ACHN (cell line): Measurements from ENCODE around the gene GMEB2.

Experiments used
- DNase-seq: peaks from one replicate; pipeline ENCODE4 v3.0.0-alpha.2; 2015
- in situ Hi-C: cut with HindIII; loops from 2 replicates; pipeline ENCODE4 v1.10.0; 2017; ENCODE audit warnings: low sequenced_read_pairs, low pct_ligation_motif_present, low pct_unique_long_range_greater_than_20kb

GMEB2 gene

DNA sequence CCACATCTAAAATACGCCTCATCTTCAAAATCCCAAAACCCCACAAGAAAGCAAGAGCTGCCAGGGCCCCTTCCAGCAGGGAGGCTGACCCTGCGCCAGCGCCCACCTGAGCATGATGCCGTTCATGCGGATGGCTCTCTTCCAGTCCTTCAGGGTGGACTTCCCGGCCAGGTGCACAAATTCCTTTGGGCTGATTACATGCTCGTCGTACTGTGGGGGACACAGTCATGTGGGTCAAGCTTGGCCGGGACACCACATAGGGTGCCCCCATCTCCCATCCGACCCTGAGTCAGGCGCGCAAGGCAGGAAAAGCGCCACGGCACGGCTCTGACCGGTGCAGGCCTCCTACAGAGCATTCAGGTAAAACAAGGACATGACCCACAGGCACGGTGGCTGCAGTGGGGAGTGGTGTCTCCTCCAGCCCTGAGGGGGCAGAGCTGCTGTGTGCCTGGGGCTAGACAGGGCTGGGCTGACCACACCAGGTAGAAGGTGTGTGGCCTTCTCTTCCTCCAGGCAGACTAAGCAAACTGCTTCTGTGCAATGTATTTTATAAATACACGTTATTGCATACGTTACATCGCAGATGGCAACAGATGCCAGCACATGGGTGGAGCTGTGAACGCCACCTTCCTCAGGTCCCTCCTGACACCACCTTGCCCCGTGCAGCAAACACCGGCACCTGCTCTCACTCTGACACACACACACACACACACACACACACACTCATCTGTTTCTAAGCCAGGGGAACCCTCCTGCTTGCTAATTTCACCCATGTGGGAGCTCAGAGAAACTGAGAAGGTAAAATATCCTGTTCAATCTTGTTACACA lies 29.0 kb downstream of the GMEB2 start:
- DNase-seq, result no peak
- in situ Hi-C loops, result loop anchor here (25.0 kb wide), 1 partner anchor 264 kb away; the partner anchor contains the start of genes ABHD16B and TPD52L2

DNA sequence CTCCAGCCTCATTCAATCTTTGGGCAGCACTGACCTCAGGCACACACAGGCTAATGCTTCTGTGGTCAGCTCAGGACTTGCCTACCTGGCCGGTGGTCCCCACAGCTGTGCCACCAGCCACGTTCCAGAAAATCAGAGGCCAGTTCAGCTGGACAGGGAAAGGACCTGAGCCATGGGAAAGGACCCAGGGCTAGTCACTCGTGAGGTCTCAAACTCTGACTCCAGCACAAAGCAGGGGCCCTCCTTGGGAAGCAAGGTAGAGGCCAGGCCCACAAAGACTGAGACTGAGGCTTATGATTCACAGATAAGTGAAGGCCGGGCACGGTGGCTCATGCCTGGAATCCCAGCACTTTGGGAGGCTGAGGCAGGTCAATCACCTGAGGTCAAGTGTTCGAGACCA lies 30.5 kb downstream of the GMEB2 start:
- no peak for DNase-seq
- in situ Hi-C loops, result loop anchor here (25.0 kb wide), 1 partner anchor 266 kb away; the partner anchor contains the start of genes ABHD16B and TPD52L2

DNA sequence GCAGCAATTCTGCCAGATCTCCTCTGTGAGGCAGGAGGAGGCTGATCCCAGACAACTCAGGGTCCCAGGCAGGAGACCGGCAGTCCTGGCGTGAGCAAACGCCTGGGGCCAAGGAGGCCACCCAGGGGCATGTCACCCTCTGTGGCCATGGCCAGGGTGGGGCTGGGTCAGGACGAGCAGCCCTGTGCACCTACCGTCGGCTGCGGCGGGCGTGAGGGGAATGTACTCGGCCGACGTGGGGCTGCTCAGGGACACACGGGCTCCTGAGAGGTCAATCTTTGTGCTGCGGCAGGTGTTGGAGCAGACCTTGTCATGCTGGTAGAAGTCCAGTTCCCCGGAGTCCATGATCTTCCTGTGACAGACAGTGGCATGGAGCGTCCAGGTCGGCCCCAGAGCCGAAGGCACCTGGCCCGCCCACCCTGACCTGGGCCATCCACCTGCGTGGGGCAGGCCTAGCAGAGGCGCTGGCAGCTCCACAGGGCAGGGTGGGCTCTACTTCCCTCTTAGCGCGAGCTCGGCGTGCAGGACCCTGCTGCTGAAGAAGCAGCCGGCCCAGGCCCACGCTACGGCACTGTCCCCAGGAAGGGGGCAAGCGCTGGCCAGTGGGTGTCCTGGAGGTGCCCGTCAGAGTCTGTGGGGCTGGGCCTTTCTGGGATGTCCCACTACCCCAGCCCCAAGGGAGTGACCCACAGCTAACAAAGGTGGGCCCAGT lies 31.3 kb downstream of the GMEB2 start:
- no peak for DNase-seq
- in situ Hi-C loops, result loop anchor here (25.0 kb wide), 1 partner anchor 267 kb away; the partner anchor contains the start of genes ABHD16B and TPD52L2

DNA sequence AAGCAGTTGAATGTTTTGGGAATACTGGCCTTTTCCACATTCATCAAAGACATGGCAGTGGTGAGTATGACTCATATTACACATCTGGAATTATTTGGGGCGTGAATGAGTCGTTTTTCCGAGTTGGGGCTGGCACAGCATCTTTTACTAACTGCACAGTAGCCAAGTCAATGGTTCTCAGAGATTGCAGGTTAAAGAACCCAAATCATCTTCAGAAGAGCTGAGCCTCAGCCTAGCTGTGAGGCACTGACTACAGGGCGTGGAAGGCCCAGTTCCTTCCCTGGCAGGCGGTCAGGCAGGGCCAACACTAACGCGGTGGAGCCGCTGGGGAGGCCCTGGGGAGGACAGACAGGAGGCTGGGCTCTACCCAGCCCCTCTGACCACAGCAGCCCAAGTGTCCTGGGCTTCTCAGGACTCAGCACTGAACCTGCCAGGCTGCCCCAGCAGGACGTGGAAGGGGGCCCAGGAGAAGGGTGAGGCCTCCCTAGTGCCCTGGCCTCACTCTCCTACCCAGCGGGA lies 32.8 kb downstream of the GMEB2 start:
- DNase-seq, result no peak
- in situ Hi-C loops, result loop anchor here (25.0 kb wide), 1 partner anchor 268 kb away; the partner anchor contains the start of genes ABHD16B and TPD52L2

DNA sequence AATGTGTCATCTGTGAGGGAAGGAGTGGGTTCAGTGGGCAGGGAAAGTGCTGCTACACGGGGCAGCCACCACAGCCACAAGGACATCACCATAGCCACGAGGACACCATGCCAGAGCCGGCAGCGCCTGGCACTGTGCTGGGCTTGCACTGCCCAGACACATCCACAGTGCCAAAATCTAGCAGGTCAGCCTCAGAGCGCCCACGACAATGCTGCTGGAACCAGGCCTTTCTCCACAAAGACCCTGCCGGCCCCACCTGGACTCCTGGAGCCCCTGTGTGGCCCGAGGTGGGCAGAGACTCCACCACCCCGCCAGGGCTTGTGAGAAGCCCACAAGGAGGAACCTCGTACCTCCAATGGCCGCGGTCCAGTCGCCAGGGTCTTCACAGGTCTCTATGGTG lies 34.2 kb downstream of the GMEB2 start:
- DNase-seq, result no peak
- in situ Hi-C loops, result loop anchor here (25.0 kb wide), 1 partner anchor 270 kb away; the partner anchor contains the start of genes ABHD16B and TPD52L2

DNA sequence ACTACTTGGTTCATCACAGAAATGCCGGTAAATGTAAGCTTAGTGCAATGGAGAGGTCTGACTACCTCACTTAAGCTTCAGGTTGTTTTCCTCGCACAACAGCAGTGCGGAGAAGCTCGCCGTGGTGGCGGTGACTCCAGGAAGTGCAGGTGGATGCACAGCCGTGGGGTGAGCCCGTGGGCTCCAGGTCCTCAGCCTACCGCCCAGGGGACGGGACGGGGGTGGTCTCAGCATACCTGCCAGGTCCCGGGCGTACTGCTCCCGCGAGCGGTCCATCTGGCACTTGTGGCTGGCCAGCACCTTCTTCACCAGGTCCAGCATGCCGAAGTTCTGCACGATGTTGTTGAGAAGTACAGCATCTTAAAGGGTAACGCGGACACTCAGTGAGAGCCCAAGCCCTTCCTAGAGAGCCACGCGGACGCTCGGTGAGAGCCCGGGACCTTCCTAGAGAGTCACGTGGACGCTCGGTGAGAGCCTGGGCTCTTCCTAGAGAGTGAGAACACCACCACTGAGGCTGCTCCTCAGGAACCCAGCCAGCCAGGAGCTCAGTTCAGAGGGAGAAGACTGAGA lies 35.0 kb downstream of the GMEB2 start:
- no peak for DNase-seq
- in situ Hi-C loops, result loop anchor here (25.0 kb wide), 1 partner anchor 270 kb away; the partner anchor contains the start of genes ABHD16B and TPD52L2

DNA sequence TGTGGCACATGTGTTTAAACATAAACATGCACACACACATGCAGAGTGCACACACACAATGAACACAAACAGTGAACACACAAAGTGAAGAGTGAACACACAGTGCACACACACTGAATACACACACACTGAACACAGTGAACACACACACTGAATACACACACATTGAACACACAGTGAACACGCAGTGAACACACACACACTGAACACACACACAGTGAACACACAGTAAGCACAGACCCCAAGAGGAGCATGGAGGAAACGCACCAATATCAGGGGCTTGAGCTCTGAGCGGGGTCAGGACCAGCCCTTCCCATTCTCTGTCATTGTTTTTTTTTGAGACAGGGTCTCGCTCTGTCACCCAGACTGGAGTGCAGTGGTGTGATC lies 35.8 kb downstream of the GMEB2 start:
- no peak for DNase-seq
- in situ Hi-C loops, result loop anchor here (25.0 kb wide), 1 partner anchor 271 kb away; the partner anchor contains the start of genes ABHD16B and TPD52L2

DNA sequence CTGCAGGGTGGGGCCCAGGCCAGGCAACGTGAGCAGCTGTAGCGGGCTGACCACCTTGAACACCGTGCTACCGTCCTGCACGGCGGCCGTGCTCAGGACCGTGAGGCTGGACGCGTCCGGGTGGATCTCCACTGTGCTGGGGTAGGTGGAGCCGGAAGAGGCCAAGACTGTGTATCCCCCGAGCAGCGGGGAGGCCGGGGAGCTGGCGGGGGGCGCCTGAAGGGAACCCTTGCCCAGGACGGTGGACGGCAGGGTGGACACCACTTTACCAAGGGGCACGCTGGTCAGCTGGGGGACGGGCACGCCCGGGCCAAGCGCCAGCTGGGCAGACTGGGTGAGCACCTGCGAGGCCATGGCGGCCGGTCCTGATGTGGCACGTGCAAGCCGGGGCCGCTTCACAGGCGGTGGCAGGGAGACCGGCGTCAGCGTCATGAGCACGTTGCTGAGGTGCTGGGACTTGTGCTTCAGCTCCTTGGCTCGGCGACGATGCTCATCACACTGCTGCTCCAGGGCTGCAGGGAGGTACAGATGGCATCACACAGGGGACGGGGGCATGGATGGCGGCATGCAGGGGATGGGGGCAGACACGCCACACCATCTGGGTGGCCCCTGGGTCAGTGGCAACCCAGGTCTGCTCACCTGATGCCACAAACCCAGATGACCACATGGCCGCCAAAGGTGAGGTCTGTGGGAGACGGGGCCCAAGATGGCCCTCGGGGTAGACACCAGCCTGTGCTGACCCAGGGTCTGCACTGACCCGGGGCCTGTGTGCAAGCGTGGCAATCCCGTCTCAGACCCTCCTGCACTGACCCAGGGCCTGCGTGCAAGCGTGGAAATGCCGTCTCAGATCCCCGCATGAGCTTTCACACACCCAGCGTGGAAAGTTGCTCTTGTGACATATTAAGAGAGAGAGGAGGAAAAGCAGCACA lies 36.4 kb downstream of the GMEB2 start:
- in situ Hi-C loops, result loop anchor here (25.0 kb wide), 1 partner anchor 272 kb away; the partner anchor contains the start of genes ABHD16B and TPD52L2
- no peak for DNase-seq

DNA sequence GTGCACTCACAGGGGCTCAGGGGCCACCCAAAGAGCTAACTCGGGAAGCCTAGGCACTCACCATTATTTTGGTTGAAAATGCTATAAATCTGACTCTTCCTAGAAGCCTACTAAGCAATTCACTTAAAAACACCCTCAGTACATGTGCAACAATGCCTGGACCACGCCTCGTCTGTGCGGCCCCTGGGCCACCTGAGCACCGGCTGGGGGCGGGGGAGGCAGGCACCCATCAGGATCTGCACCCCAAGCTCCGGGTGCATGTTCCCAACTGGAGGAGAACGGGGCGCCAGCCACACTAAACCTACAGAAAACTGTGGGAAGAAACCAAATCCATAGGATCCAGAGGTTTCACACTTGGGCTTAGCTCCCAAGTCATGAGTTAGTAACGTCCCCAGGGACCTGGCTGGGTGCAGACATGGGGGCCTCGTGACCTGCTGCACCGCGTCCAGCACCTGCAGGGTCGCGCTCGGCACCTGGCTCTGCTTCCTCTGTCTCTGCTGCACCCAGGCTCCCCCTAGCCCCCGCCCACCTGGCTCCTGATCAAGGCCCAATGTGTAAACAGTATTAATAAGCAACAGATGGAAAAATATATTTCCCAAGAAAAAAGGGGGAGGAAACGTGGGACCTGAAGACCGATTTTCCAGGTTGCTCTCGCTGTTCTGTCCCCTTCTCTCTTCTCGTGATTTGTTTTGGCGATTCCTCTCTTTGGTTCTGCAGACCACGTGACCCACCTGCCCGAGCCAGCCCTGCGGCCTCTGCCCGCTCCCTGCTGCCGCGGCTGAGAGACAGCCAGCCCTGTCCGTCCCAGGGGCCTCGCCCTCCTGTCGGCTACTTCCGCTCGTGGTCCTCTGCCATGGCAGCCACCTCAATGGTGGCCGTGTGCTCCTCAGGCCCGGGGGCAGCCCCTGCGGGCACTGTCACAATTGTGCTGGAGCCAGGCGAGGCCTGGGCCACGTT lies 37.4 kb downstream of the GMEB2 start:
- in situ Hi-C loops, result loop anchor here (25.0 kb wide), 1 partner anchor 273 kb away; the partner anchor contains the start of genes ABHD16B and TPD52L2
- no peak for DNase-seq

DNA sequence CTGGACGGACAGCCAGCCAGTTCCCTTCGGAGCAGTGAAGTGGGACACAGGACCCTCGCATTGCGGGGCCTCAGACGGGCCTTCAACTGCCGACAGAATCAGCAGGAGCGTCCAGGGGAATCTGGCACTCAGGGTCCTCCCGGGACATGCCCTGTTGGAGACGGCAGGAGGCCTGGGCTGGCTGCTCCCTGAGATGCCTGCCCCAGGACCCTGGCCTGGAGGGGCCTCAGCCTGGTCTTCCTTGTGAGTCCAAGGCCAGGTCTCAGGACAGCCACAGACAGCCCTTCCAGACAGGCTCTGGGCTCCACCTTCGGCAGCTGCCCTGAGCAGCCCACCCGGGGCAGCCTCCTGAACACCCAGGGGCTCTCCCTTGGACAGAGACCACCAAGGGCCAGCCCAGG lies 38.3 kb downstream of the GMEB2 start:
- no peak for DNase-seq
- in situ Hi-C loops, result loop anchor here (25.0 kb wide), 1 partner anchor 274 kb away; the partner anchor contains the start of genes ABHD16B and TPD52L2

DNA sequence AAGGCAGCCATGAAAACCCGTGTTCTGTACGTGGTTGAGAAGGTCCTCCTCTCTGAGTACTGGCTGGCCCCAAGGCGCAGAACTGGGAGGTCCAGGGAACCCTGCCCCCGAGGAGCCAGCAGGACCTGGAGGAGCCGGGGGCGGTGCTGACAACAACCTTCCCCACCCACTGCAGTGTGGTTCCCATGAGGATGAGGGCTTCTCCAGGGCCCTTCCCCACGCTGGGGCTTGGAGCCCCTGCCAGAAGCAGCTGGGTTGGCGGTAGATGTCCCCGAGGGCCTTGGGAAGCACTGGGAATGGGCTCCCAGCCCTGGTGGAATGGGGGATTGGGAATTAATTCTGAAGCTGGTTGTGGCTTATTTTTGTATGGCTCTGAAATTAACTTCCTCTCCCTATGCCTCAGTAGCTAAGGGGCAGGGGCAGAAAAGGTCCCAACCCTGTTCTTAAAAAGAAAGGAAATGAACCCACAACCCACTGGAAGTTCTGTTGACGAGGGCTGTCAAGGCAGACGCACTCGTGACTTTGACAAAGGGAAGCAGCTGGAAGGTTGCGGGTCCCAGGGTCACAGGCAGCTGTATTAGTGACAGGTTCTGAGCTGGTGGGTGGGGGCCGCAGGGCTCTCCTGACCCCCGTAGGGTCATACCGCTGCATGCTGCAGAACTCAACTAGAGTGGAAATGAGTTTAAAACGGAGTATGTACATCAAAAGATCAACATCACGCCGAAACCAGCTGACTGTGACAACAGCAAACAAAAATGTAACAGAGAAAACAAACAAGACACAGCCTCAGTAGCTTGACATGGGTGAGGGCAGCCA lies 38.9 kb downstream of the GMEB2 start:
- no peak for DNase-seq
- in situ Hi-C loops, result loop anchor here (25.0 kb wide), 1 partner anchor 274 kb away; the partner anchor contains the start of genes ABHD16B and TPD52L2

DNA sequence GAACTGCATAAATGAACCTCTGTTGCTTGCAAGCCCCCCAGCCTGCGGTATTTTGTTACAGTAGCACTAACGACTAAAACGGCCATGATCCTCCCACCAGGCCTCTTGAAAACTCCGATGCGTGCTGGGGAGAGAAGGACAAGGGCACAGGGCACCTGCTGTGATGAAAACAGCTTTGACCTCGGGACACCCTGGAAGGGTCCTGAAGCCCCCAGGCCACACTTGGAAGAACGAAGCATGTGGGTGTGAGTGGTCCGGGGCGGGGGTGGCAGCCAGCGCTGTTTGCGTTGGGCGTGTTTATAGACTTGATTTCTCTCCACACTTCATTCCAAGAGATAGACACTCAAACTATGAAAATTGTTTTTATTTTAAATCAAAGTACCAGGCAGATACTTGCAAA lies 39.6 kb downstream of the GMEB2 start:
- no peak for DNase-seq
- in situ Hi-C loops, result loop anchor here (25.0 kb wide), 1 partner anchor 275 kb away; the partner anchor contains the start of genes ABHD16B and TPD52L2

DNA sequence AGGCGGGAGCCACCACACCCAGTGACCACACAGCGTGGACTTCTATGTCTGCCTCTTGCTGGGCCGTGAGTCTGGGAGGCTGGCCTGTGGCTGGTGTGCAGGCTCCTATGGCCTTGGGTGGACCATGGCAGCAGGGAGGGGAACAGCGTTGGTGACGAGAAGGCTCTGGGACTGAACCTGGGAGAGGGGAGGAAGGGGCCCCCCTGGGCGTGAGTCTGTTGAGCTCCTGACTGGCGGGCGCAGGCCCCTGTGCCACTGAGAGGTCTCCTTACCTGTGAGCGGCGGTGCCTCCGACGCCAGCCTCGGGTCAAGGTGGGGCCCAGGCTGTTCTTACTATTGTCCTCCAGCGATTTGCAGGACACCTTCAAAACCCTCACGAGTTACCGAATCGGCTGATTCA lies 40.1 kb downstream of the GMEB2 start:
- in situ Hi-C loops, result loop anchor here (25.0 kb wide), 1 partner anchor 276 kb away; the partner anchor contains the start of genes ABHD16B and TPD52L2
- DNase-seq, result no peak

DNA sequence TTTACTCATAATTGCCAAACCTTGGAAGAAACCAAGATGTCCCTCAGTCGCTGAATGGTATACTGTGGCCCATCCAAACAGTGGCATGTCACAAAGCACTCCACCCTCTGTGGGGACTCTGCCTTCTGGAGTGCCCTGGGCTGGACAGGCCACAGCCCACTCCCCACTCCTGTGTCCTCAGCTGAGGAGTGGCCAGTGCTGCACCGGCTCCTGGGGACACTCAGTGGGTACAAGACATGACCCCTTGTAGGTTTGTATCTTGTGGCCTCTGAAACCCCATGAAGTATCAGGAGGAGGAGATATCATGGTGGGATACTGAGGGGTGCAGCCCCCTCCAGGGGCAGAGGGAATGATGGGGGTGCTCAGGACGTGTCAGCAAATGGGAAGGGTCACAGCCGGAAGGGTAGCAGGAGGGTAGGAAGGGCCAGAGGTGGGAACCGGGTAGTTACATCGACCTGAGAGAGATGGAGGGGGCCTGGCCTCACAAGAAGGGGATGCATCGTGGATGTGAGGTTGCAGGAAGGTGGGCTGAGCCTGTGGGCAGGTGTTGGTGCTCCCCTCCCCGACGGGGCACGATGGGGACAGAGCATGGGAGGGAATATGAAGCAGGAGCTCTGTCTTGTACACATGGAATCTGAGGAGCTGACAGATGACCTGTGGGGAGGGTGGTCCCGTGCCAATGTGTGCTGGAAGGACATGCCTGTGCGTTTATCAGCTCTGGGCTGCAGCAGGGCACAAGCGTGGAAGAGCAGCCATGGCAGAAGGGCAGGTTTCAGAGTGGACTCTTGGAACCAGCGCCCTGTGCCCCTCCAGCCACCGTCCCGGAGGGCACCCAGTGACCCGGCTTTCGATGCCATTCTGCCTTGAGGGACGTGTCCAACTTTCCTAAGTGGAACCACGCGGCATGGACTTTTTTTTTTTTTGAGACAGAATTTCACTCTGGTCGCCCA lies 41.0 kb downstream of the GMEB2 start:
- DNase-seq, result no peak
- in situ Hi-C loops, result loop anchor here (25.0 kb wide), 1 partner anchor 276 kb away; the partner anchor contains the start of genes ABHD16B and TPD52L2
